Activated CD4-positive, alpha-beta T cell treated with anti-CD3 and anti-CD28 coated beads, Interleukin-2, Interleukin-4, amounts not matched to agents 100 ng/mL and 50 ng/mL, durations not matched to agents 16 hours and 8 hours (primary cell): ENCODE measurements around the gene PDGFA.

Experiments
- DNase-seq: peaks from one replicate; pipeline ENCODE4 v3.0.0-alpha.2; 2020; ENCODE audit warnings: low spot score

PDGFA gene

GRCh38 chr7:503575-504111 is 16.0 kb downstream of the PDGFA start:
- DNase-seq = no peak

DNA sequence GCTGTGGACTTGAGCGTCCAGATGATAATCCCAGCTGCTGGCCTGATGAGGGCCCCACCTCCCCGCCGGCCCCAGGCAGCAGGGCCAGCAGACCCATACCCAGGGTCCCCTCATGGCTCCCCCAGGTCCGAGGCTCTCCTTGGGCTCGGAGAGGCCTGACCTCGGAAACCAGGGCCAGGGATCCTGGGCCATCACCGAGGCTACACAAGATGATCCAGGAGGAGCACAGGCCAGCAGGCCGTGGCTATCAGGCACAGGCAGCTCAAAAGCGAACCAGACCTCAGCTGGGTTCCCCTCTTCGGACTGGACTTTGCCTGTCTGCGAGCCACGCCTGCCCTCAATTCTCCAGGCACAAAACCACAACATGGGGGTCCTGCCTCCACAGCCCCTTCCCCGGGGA is 17.4 kb downstream of the PDGFA start:
- DNase-seq = no peak

DNA sequence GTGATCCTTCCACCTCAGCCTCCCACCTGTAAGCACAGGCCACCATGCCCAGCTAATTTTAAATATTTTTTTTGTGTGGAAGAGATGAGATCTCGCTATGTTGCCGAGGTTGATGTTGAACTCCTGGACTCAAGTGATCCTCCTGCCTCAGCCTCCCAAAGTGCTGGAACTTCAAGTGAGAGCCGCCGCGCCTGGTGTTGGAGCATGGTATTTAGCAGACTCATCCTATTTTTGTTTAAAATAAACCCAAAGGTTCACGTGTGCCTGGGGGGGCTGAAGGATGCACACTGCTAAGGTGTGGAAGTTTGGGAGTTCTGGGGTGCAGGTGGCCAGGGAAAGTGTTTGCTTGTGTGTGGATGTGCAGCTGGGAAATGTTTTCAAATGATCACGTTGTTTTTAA is 18.1 kb downstream of the PDGFA start:
- no peak for DNase-seq

DNA sequence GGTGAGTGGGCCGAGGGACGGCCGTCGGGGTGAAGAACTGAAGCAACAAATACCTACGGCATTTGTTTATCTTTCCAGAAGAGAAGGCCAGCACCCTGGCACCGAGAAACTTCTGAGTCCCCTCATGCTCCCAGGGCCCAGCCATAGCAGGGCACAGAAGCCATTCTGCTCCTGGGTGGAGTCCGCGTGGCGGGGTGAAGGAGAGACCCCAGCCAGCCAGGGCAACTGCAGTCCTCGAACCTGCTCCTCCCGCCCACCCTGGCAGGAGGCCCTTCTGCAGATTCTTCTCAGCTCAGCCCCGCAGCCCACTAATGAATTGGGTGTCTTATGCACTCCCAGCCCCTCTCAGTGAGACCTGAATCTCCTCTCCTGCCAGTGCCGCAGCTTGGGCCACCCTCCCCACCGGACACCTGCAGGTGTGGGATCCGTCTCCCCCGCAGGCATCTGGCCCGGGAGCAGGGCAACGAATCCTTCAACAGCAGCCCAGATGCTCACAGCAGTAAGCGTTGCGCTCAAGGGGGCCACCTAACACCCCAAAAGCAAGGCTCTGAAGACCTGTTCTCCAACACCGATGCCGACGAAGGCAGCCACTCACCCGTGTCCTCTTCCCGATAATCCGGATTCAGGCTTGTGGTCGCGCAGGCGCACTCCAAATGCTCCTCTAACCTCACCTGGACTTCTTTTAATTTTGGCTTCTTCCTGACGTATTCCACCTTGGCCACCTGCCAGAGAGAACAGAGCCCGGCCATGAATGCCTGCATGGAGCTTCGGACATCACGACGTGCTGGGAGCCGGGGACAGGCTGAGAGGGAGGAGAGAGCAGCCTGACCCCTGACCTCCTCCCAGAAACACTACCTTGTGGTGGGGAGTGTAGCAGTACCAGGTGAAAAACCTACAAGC is 18.9 kb downstream of the PDGFA start:
- DNase-seq = no peak

DNA sequence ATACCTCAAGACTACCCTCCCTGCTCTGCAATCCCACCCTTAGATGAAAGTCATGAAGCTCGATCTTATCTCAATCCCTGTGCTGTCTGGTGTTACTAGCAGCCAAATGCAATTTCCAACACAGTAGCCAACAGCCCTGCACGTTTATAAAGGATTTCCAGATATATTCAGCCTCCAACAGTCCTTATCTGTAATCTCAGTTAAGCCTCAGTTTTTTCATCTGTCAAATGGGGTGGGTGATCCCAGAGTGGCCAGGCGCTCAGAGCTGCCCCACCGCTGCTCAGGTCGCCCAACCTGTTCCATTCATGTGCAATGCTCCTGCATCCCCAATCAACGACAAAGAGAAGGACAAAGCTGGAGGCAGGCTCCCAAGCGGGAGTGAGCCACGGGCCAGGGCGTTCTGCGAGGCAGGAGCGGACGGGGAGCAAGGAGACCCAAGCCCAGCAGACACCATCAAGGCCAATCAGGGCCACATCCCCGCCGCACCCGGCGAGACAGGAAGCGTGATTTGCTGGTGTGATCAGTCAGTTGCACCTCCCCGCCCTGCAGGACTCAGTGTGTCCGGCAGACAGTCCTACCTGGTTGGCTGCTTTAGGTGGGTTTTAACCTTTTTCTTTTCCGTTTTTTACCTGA is 19.7 kb downstream of the PDGFA start:
- no peak for DNase-seq

DNA sequence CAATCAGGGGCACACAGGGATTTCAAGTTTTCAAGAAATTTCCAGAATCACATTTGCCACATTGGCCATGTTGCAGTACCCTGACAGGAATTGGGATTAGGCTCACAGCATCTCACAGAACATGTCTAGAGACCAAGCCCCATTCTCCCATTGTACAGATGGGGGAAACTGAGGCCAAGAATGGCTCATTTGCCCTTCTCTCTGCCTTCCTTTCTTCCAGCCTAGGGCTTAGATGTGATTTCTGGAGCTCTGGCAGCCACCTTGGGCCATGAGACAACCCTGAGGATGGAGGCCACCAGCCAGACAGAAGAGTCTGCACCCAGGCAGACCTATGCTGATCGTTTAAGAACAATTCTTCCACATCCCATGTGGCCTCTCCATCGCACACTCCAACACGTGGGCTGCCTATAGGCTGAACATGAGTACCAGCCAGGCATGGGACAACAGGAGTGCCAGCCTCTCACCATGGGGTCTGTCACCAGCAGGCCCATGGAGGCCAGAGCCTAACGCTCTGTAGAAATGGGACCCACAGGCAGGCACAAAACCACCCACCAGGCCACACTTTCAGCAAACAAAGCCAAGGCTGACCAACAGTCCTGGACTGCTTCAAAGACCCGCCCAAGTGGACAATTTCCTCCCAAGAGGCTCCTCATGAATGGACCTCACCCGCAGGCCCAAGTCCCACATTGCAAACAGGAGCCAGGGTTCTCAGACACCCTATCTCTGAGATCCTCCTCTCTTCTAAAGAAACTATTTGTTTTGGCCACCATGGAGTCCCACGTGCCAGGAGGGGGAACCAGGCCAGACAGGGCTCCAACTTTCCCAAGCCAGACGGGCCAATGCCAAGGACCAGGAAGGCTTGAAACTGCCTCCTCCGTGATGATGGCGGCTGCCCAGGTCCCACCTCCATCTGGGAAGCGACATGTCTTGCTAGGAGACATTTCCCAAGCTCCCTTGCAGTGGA is 20.7 kb downstream of the PDGFA start:
- no peak for DNase-seq

DNA sequence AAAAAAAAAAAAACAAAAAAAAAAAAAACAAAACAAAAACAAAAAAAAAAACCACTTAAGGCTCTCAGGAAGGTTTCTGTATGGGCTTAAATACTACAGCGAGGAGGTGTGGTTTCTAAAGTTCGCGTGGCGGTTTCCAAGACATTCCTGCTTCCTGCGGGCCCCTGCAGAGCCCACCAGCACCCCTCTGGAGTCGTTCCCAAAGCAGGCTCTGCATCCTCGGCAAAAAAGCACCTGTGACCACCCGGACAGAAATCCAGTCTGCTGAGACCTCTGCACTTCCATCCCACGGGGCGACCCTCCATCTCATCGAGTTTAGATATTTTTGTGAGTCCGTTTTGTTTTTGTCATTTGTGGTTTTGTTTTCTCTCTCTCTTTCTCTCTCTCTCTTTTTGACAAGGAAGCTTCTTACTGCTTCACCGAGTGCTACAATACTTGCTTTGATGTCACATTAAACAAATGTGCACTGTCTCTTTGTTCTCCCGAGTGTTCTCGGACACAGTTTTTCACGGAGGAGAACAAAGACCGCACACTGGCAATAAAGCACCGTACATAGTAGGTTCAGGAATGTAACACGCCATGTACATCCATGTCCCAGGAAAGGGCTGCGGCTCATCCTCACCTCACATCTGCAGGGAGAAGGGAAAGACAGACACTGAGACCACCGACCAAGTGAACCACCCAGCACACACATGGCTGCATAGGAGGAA is 21.5 kb downstream of the PDGFA start:
- DNase-seq = no peak

GRCh38 chr7:497346-497745 is 22.3 kb downstream of the PDGFA start:
- DNase-seq = no peak

GRCh38 chr7:496528-497295 is 22.9 kb downstream of the PDGFA start:
- no peak for DNase-seq

GRCh38 chr7:495761-496321 is 23.8 kb downstream of the PDGFA start:
- no peak for DNase-seq

GRCh38 chr7:495326-495725 is 24.3 kb downstream of the PDGFA start:
- DNase-seq = no peak

GRCh38 chr7:494906-495305 is 24.7 kb downstream of the PDGFA start:
- DNase-seq = no peak

GRCh38 chr7:494259-494687 is 25.4 kb downstream of the PDGFA start:
- DNase-seq = no peak

DNA sequence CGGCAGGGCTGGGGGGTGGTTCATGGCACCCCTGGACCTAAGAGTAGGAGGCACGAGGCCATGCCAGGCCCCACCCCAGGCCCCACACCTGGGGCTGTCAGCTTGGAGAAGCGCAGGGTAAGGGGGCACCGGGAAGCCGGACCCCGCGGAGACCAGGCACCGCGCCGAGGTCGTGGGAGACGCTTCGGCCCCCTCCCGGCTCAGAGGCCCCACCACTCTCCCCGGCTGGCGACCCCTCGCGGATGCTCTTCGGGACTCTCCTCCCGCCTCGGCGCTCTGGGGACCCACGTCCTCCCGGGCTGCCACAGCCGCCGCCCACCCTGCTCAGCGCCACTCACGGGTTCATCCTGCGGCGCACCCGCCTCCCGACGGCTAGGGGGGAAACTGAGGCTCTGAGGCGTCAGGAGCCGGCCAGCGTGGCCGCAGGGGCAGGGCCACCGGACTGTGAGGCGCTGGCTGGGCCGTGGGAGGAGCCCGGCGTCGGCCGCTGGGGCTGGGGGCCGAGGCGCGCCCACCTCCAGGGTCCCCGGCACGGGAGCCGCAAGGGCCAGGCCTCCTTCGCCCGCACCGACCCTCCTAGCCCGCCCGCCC is 25.9 kb downstream of the PDGFA start:
- DNase-seq = no peak

- DNase-seq = no peak
Measured at GRCh38 chr7:492714-493065, 27.0 kb downstream of the PDGFA start.

GRCh38 chr7:491958-492713 is 27.5 kb downstream of the PDGFA start:
- no peak for DNase-seq

DNA sequence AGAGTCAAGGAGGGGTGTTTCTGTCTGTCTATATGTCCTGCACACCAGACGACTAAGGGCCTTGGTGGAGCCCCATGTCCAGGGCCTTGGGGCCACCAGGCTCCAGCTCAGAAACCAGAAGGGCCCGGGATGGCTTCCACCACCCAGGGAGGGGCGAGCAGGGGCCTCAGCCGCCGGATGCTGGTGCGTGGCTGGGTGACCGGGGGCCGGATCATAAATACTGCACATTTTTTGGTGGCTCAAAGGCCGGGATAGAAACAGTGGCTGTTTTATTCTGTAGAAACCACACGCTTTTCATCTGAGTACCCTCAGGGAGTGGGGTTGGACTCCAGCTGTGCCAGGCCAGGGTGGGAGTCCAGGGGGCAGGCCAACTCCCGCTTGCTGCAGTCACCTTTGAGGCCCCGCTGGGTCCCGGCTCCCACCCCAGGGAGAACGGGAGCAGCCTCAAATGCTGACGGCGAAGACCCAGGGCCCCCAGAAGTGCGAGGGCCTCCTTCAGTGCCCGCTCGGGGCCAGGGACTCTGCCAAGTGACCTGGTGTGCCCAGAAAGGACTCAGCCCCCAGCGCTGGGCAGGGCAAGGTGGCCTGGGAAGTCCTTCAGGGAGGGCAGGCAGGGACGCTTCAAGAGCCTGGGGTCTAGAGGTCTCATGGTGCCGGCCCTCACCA is 28.2 kb downstream of the PDGFA start:
- no peak for DNase-seq

- DNase-seq = no peak
Measured at GRCh38 chr7:490461-491291, 29.0 kb downstream of the PDGFA start.
